ENCODE measurements around the gene SPECC1L.
"Not testable (repeated sequence)": the region's sequence is repeated elsewhere in the genome, so short reads cannot be mapped to it uniquely, and the experiment has no call there.

Gene SPECC1L

GRCh38 chr22:24245584-24246561 lies 24.8 kb upstream of the SPECC1L start:
- DNase-seq: not testable (repeated sequence)

- no peak for DNase-seq
Observed at GRCh38 chr22:24247011-24247507, 23.6 kb upstream of the SPECC1L start.

GRCh38 chr22:24247564-24248344 lies 22.9 kb upstream of the SPECC1L start:
- peak in 3 of 4 experiments; percentile 9 to 24 (median 9) for DNase-seq

- DNase-seq: not testable (repeated sequence)
Observed at GRCh38 chr22:24248611-24249010, 22.0 kb upstream of the SPECC1L start.

DNA sequence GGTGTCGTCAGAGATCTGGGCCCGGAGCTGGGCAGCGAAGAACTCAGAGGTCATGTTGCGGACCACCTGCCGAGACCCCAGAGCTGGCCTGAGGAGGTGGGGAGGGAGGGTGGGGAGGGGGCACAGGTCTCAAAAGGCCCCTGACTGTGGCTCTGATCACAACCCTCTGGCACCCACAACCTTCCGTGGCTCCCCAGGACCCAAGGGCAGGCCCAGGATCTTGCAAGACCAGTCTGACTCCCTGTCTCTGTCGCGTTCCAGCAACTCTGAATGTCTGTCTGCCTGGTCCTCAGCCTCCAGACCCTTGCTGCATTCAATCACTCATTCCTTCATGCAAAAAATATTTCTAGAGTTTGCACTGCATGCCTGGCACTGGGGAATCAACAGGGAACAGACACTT lies 21.2 kb upstream of the SPECC1L start:
- DNase-seq: not testable (repeated sequence)

DNA sequence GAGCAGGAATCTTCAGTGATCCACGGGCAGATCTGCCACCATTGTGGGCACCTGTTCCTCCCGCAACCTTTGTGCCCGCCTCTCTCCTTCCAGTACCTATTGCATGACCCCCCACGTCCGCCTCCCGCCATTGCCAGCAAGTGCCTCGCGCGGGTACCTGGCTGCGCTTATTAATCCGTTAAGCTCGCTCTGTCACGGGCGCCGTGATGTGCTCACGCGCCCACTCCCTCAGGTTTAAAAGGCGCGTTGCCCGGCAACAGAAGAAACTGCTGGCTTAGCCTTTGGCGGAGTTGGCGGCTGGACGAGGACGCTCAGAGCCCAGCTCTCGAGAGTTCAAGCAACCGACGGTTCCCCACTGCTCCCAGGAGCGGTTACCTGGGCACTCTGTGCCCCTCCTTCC lies 19.3 kb upstream of the SPECC1L start:
- DNase-seq: not testable (repeated sequence)

DNA sequence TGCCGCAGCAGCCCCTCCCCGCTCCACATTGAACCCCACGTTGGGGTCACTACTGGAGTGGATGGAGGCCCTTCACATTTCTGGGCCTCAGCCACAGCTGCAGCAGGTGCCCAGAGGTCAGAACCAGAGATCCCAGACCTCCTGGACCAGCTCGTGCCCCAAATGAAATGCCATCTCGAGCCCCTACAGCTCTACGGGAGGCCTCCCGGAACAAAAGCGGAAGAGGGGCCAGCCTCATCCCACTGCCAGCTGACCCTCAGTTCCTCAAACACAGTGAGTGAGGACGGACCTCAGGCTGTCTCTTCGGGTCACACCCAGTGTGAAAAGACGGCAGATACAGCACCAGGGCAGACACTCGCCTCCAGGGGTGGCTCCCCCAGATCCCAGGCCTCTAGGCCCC lies 17.5 kb upstream of the SPECC1L start:
- not testable (repeated sequence) for DNase-seq

GRCh38 chr22:24256136-24256535 lies 14.5 kb upstream of the SPECC1L start:
- DNase-seq: not testable (repeated sequence)

GRCh38 chr22:24256736-24257135 lies 13.9 kb upstream of the SPECC1L start:
- DNase-seq: not testable (repeated sequence)

GRCh38 chr22:24259459-24259858 lies 11.2 kb upstream of the SPECC1L start:
- peak; percentile 16 to 50 (median 30) for DNase-seq

DNA sequence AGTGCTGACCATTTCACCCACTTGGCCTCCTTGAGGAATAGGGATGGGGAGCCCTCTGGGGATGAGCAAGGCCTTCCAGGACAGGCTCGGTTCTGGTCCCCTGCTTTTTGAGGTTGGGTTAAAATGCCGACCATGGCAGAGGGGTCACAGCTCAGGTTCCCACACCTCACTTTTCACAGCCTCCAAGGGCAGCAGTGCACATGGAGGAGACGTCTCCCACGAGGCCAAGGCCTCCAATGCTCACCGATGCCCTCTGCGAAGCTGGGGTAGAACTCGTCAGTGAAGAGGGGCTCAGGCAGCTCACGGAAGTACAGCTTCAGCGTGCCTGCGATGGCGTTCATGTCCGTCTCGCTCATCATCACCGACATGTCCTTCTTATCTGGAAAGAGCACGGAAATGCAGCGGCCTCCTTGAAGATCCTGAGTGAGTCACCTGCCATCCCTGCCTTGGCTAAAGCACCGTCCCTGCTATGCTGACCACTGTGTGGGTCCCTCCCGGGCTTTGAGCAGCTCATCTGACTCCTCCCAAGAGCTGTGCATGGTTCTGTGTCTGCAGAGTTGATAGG lies 8.4 kb upstream of the SPECC1L start:
- DNase-seq: not testable (repeated sequence)

DNA sequence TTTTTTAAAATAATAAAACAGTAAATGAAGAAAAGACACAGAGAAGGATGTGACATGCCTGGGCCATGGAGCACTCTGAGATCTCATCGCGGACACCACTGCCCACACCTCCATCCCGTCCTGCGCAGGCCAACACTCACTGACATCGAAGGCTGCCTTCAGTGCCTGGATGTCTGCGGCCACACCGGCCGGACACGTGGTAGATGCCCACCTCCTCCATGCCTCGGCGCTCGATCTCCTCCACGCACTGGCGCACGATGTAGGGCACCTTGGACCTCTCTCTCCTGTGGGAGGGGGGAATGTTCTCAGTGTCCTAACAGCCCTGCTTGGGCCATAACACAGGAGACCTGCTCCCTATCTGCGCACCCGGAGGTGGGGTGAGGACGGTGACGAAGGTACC lies 7.2 kb upstream of the SPECC1L start:
- DNase-seq: not testable (repeated sequence)

DNA sequence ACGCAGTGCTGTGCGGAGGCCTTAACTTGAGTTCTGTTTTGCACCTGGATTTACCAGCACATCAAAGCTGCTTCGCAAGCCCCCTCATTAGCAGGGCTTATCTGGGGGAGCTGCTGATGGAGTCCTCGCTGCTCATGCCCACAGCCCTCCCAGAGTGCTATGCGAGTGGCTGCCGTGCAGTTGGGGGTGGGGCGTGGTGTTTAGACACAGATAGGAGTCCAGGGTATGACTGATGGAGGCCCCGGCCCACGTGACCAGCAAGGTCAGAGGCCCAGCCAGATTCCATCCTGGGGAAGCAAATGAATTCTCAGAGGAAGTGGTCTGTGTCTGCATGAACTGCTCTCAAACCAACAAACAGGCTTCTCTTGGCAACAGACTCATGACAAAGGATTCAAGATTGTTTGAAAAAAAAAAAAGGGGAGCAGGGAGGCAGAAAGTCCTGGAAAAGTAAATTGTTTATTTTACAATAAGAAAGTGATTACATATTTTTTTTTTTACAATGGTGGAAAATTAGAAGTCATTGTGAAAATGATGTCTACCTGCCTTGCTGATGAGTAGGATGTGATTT lies 6.2 kb upstream of the SPECC1L start:
- DNase-seq: not testable (repeated sequence)

DNA sequence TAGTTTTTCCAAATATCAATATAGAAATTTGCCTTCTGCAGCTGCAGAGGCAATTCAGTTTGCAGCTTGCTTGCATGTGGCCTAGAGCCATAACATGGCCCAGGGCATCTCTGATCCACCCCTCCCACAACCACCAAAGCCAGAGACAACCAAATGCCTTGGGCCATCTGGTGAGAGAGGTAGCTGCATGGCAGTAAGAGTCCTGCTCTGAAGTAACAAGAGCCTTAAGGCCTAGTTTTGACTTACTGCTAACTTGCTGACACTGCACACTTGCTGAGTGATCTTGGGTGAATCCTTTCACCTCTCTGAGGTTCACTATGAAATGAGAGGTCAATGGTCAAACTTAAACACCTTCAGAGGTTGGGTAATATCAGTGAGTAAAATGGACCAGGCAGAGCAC lies 4.9 kb upstream of the SPECC1L start:
- no peak for DNase-seq

- DNase-seq: not testable (repeated sequence)
Observed at GRCh38 chr22:24266495-24266894, 4.1 kb upstream of the SPECC1L start.

DNA sequence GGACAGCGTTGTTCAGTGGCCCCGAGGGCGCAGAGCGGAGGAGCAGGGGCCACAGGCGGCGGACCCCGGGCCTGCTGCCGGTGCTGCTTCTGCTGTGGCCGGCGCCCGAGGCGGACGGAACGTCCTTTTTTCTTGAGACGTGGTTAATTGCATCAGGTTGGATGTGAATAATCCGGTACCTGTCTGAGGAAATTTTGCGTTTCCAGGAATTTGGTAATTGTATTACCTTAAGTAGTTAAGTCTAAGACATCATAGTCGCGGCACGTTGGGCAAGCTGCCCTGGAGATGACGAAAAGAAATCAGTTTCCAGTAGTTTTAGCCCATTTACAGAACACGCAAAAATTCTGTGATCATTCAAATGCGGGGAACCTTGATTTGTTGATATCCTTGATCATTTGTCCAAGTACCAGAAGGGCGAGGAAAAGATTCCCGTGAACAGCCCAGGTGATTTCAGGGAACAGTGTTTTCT lies 789 bp downstream of the SPECC1L start:
- DNase-seq: no peak

GRCh38 chr22:24273031-24273430 lies 2.4 kb downstream of the SPECC1L start:
- DNase-seq: not testable (repeated sequence)

DNA sequence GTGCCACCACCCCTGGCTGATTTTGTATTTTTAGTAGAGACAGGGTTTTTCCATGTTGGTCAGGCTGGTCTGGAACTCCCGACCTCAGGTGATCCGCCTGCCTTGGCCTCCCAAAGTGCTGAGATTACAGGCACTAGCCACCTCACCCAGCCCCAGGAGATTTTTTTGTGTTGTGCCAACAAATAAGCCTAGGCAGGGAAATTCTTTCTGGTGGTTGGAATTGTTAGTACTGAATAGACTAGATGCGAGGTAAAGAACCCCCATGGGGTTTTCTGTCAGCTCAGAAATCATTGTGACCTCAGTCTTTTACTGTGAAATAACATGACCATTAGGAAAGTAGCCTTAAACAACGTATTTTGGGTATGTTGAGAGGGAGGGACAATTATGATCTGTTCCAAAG lies 3.3 kb downstream of the SPECC1L start:
- DNase-seq: not testable (repeated sequence)

DNA sequence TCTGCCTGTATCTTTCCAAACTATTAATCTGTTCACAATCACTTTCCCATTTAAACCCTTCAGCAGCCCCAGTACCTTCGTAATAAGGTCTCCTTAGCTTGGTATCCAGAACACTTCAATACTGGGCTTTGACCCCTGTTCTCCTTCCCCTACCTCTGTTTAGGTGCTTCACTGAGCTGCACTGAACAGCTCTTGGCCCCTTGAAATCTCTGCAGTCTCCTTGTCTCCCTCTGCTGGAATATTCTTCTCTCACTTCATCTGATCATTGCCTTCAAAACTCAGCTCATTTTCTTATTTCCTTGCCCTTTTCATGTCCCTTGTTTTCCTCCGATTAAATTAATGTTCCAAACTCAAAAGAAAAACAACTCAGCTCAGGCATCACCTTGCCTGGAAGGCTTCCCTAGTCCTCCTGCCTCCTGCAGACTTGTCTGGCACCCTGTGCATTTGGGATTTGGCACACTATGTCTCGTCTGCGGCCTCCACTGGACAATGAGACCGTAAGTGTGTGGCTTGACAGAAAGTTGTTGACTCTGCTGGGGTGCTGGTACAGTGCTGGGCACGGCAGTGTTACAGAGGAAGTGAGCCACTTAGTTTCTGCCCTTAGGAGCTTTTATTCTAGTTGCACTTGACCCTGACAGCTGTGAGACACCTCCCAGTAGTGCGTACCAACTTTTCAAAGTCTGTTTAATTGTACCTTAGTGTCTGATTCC lies 4.2 kb downstream of the SPECC1L start:
- DNase-seq: not testable (repeated sequence)

DNA sequence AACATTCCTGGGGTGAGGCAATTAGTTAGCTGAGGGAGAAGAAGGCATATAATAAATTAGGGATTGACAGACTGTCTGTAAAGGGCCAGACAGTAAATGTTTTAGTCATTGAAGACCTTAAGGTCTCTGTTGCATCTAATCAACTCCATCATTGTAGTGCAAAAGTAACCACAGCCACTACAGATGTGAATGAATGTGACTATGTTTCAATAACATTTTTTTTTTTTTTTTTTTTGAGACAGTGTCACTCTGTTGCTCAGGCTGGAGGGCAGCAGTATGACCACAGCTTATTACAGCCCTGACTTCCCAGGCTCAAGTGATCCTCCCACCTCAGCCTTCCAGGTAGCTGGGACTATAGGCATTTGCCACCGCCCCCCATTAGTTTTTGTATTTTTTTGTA lies 9.7 kb downstream of the SPECC1L start:
- DNase-seq: not testable (repeated sequence)

DNA sequence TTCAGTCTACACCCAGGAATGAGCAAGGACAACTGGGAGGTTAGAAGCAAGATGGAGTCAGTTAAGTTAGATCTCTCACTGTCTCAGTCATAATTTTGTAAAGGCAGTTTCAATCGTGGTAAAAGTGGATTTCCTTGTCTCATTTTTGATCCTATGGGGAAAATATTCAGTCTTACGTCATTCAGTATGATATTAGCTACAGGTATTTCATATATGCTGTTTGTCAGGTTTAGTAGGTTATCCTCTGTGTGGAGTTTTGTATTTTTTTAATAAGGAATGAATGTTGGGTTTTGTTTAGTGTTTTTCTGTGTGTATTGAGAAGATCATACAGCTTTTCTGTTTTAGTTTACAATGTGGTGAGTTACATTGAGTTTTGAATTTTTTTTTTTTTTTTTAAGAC lies 11.8 kb downstream of the SPECC1L start:
- DNase-seq: no peak

DNA sequence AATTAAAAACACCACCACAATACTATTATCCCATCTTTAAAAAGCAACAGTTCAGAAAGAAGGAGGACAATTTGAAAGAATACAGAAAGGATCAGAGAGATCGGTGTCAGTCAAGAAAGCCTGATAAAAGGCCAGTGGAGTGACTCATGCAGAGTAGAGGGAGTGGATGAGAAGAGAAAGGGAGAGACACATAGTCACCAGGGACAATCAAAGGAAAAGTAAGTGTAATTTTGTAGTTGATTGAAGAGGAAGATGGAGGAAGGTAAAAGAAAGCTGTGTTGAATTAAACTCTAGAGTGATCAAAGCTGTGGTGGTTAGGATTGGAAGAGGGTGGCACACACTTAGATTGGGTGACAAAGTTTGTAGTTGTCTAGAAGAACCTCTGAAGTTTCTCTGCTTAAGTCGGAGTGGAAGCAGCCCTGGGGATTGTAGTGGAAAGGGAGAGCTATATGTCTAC lies 14.1 kb downstream of the SPECC1L start:
- DNase-seq: no peak

All from activated CD4-positive, CD25-positive, alpha-beta regulatory T cell (primary cell).